GM21723 (cell line): ENCODE data around the gene PLCXD3.
"Not testable (repeated sequence)": the region's sequence is repeated elsewhere in the genome, so short reads cannot be mapped to it uniquely, and the experiment has no call there.

Experiments
- ATAC-seq: cut with Tn5 transposase; IDR thresholded peaks from one replicate; pipeline ENCODE4 v1.9.1; 2021; ENCODE audit warnings: mild to moderate bottlenecking, moderate library complexity; ENCODE audit not compliant: unreplicated experiment

Gene PLCXD3

DNA sequence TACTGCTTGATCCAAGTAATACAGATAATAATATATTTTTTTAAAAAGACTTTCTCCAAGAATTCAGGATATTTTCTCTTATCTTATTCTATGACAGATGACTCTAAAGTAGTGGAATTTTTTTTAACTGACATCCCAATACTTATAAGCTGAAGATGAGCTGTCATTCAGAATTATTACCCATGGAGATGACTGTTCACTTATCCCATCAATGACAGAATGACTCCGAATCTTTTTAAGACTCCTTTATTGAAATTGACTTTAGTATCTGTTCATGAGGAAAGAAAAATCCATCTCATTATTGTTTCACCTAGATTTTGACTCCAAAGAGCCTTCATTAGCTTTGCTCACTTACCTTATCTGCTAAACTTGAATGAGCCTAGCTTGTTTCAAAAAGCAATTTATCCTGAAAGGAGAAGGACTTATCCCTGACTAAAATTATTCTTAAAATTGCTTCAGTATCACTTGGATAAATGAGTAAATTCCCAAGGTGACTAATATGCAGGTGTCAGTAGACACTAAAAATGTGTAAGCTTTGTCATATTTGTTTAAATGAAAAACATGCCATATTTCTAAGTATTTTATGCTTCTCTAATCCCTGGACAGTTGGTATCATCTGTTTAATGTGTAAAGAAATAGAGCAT lies 146.9 kb downstream of the PLCXD3 start:
- no peak for ATAC-seq

DNA sequence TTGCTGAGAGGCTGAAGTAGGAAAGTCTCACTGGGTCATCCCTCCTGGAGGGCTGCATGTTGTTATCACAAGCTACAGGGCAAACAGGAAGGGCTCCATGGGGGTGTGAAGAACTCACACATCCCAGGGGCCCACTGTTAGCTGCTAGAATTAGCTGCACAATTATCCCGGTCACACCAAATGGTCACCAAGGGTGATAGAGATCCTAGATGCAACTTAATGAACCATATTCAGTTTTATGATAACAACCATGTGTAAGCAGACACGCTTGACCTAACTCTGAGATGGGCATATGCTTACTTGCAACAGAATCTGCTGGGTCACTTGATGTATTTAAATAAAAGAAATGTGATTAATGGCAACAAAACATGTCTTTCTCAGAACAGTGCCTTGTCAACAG lies 153.6 kb downstream of the PLCXD3 start:
- ATAC-seq: no peak

DNA sequence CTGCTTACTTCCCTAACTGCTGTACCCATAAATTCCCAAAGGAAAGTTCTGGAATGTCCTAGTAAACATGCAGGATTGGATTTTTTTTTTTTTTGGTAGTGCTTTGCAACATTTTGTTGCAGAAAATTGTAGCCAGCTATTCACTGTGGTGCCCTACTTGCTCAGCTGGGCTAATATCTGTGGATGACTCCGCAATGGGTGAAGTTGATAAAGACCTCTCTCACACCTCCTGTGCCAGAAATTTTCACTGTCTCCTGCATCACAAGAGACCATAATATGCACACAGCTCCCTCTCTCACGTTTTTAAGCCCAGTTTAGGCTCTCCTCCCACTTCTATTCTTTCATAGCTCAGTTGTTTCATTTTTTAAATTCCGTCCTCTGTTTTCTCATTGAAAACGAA lies 160.6 kb downstream of the PLCXD3 start:
- no peak for ATAC-seq

DNA sequence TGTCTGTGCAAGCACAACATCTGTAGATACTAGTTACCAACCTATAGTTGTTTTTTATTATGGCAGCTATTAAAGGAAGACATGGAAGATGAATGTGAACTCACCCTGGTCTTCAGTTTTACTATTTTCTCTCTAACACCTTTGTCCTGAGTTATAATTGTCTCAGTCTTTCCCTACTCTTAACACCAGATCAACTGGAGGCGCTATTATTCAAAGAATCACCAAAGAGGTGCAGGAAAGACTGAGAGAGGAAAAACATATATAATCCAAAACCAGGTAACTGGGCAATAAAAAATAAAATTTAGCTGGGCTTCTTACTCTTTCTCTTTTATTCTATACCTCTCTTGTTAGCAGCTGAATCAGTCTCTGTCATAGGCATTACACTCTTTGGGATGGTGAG lies 162.8 kb downstream of the PLCXD3 start:
- no peak for ATAC-seq

DNA sequence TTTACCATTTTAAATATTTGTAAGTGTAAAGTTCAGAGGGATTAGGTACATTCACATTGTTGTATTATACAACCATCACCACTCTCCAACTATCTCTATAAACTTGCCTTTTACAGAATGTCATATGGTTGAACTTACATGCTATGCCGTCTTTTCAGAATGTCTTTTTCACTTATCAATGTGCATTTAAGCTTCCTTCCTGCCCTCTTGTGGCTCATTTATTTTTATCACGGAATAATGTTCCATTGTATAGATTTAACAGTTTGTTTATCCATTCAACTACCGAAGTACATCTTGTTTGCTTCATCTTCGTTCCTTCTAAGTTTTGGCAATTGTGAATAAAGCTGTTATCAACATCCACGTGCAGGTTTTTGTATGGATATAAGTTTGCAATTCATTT lies 163.8 kb downstream of the PLCXD3 start:
- no peak for ATAC-seq

DNA sequence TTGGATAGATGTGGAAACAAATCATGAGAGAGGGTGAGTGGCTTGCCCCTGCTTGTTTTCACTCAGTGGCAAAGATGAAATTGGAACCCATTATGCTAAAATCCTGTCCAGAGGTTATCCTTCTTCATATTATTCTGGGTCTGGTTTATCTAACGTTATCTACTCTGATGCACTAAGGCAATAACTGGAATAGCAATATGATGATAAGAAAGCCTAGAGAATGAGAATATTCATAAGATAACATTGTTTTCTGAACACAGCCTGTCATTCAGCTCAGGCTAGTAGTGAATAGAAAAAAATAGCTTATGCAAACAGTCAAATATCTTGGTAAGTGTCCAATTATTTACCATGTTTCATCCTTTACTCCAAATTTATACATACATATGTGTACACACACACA lies 165.1 kb downstream of the PLCXD3 start:
- ATAC-seq: no peak

DNA sequence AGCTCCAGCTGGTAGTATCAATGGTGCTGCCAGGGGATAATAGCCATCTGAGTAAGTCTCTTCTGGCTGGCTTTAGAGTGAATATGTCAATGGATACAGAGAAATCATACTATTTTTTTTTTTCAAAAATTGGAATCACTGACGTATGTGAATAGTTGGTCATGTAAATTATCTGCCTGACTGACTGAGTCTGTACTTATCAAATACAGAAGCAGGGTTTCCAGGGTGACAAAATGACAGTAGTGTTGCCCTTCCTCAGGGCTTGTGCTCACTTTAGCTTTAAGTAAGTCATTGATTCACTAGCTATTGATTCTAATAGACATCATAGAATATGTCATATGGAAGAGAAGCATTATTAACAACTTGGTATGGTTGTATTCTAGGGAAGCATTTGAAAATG lies 171.1 kb downstream of the PLCXD3 start:
- no peak for ATAC-seq

DNA sequence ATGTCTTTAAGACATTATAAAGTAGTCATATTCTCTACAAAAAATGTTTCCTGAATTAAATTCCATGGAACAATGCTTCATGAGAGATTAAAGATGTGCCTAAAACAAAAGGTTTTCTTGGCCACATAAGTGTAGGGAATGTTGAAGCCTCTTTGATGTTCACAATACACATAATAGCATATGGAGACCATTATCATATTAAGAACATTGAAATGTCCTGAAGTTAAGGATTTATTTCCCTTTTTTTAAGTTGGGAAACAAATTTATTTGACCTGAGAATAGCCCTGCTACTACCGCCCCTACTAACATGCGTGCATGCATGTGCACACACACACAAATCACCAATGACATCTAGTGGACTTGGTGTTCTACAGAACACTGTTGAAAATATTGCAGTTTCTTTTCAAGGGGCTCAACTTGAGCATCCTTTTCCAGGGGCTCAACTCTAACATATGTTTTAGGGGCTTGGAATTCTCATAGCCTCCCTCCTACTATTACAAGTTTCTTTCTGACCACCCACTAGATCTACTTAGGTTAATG lies 172.2 kb downstream of the PLCXD3 start:
- no peak for ATAC-seq

DNA sequence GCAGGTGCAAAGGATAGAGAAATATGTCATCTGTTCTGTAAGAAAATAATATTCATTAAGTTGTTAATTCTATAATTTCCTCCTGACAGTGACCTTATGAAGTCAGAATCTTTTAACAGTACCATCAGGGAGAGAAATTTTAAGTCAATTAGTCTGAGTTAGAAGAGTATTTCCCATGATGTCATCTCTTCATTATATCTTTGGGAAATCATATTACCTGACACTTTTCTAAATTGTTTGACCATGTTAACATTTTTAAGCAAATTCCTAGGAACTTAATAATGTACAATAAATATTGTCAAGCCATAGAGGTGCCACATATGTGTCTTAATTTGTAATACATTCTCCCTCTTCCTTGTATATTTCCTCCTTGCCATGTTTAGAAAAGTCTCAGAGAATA lies 172.7 kb downstream of the PLCXD3 start:
- ATAC-seq: no peak

DNA sequence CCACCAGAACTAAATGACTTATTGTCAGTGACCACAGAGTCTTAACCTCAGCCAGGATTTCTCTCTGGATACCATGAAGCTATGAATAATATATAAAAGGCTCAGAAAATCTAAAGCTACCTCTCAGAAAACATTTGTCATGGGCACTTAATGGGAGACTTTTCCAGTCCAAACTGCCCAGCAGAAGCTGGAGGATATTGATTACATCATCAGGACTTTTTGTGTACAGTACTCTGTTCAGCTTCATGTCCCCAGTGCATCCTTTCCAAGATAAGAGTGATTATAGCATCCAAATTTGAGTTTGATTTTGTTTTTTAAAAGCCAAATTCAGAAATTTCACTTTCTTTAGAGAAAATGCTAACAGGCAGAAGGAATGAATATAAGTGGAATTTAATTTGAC lies 173.2 kb downstream of the PLCXD3 start:
- no peak for ATAC-seq

DNA sequence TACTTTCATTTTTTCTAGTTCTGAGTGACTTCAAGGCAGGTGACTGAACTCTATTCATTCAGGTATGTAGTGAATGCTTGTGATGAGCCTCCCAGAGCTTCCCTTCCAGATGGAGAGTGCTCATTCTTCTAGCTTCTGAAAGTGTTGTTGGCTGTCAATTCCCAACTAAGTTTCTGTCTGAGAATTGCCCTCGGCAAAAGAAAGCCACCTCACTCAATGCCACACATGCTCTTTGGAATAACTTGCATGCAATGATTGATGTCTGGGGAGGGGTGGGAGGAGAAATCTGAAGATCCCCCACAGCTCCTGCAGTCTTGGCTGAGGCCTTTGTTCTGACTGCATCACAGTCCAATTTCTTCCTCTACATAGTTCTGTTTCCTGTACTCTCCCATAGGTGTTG lies 173.9 kb downstream of the PLCXD3 start:
- no peak for ATAC-seq

DNA sequence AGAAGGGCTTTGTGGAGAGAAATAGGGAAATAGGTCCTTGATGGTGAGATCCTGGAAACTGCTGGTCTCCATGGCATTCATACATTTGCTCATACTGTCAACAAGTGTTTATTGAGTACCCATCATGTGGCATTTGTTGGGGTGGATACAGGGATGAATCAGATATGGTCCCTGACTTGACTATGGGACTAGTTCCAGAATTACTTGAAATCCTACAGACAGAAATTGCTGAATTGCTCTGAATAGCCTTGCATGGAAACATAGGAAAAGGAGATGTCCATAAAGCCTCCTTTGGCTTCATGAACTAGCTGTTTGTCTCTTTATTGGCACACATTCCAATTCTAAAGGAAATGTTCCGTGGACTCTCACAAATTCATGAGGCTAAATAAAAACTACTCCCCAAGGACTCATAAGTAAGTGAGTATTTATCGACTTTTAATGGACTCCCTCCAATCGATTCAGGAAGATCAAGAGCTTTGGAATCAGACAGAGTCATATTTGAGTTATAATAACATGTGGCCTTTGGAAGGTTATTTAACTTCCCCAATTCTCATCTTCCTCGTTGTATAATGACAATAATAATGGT lies 174.7 kb downstream of the PLCXD3 start:
- ATAC-seq: no peak

DNA sequence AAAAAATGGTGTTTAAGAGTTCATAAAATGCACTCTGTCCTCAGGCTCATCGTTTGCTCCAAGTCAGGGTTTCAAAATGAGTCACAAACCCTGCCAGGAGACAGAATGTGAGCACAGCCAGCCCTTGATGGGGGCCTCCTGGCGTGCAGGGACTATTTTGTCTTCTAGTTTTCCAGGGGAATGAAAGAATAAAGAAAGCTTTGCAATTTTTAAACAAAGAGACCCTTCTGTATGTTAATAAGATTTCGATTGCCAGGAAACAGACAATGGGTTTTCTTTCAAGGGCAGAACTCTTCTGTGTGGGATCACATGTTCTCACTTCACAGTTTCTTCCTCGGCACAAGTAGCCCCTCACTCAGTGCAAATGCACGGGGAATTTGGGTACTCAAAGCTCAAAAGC lies 175.6 kb downstream of the PLCXD3 start:
- ATAC-seq: peak; percentile 69

DNA sequence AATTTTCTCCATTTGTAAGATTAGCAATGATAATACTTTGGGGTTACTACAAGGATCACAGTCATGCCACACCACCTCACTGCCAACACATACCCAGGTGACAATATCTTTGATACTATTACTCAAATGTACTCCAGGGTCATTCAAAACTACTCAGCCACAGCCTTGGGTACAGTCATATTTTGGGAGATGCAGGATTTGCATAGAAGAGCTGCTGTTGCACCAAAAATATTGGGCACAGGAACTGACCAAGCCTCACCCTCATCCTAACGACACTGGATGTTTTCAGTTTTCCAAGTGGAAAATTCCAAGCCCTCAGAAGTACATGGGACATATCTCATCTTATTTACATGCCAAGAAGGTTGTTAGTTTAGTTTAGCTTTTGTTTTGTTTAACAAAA lies 176.2 kb downstream of the PLCXD3 start:
- ATAC-seq: no peak

DNA sequence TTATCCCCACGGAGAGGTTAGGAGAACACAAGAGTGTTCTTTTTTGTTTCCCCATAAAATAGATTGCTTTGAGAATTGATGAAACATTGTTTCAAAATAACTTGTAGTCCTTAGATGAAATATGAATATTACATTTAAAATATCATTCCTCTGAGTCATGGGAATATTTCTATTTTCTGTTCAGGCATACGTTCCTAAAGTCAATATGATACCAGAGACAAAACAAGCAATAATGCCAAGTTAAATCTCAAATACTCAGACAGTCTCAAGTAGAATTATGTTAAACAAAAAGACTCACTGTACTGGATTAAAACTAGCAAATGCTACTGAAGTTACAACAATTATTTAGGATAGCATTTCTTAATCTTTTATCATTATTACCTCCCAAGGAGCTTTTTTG lies 185.3 kb downstream of the PLCXD3 start:
- no peak for ATAC-seq

DNA sequence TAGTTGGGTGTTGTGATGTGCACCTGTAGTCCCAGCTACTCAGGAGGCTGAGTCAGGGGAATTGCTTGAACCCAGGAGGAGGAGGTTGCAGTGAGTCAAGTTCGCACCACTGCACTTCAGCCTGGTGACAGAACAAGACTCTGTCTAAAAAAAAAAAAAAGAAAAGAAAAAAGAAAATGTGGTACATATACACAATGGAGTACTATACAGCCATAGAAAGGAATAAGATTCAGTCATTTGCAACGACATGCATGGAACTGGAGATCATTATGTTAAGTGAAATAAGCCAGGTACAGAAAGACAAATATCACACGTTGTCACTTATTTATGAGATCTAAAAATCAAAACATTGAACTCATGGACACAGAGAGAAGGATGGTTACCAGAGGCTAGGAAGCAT lies 187.6 kb downstream of the PLCXD3 start:
- ATAC-seq: not testable (repeated sequence)

DNA sequence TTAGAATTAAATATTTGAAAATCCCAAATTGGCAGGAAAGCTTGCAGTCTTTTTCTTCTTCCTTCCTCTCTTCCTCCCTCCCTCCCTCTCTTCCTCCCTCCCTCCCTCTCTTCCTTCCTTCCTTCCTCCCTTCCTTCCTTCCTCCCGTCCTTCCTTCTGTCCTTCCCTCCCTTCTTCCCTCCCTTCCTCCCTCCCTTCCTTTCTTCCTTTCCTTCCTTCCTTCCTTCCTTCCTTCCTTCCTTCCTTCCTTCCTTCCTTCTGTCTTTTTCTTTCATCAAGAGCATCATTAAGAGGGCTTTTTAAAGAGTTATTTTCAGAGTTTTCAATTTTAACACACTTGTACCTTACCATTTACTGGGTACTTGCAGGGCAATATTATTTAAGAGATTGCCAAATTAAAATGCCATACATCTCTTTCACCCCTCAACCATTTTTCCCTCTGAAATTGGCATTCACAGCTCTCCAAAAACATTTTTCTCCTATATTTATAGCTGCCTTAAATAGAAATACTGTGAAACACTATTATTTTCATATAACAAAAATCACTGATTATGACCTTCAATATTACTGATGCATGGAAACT lies 197.8 kb downstream of the PLCXD3 start:
- no peak for ATAC-seq

DNA sequence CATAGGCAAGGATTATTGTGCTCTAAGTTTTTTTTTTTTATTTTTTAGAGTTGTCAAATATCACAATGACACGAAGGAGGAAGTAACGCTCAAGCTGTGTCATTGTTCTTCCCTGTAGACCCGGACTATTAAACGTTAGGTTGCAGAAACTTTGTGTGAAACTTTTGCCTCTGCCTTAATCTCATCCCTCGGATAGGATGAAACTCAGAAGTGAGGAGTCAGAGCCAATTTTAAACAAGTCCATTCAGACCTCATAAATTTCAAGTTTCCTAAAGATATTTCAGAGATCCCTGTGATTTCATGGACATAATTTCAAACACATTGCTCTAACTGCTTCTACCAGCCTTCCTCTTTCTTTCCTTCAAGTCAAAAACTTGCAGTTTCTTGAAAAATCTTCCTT lies 198.3 kb downstream of the PLCXD3 start:
- ATAC-seq: no peak

DNA sequence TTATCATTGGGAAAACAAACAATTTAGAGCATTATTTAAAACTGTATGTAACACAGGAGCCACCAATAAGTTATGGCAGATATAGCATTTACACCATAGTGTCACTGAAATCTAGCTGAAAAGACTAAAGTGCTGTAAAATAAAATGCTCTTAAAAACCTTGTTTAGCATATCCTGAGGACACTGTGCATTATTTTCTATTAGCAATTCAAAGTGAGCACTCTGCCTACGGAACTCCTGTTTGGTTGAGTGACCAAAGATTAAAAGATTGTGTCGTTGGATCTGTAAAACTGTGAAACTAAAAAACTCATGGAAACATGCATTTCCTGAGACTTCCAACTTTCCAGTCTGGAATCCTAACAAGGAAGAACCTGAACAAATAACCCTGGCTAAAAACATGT lies 201.1 kb downstream of the PLCXD3 start:
- no peak for ATAC-seq

DNA sequence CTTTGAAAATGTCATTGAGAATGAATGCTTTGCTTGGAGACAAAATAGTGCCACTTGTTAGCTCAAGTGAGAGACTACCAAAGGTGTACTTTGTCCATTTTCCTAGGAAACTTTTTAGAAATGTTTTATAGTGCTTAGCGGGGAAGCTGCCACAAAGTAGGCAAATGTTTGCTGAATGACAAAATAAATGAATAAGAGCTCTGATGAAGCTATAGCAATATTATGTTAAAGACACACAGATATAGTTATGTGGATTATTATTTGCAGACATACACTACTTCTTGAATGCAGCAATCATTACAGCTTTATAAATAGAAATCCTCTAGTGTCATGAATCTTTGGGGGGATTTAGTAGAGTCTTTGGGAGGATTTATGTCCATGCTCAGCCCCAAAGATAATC lies 204.4 kb downstream of the PLCXD3 start:
- no peak for ATAC-seq

DNA sequence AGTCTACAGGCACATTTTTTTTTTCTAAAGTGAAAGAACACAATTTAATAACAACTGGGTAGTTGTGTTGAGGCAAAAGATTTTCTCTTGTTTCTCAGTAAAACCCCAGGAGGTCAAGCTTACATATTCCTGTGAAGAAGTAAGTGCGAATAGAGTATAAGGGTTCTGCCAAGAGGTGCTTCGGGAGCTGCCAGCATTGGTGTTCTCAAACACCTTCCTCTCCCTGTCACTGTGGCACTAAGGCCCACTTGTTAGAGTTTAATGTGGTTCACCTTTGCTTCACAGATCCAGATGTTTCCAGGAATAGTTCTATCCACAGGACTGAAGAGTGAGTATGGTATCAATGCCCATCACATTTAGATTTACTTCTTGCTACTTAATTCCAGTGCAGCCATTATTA lies 205.3 kb downstream of the PLCXD3 start:
- ATAC-seq: no peak

DNA sequence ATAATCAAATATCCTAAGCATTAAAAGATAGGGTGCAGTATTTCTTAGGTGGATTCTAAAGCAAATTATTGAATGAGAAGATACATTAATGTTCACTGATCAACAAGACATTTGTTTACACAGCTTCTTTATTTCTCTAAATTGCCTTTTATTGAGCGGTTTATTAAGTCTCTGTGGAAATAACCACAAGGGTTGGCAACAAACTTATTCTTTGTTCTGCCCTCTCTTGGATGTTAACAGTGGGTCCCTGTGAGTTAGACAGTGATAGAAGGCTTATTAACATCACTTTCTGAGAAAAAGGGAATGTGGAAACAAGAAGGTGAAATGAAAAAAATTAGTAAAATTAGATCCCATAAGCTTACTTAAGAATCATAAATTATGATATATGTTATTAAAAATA lies 214.3 kb downstream of the PLCXD3 start:
- no peak for ATAC-seq

DNA sequence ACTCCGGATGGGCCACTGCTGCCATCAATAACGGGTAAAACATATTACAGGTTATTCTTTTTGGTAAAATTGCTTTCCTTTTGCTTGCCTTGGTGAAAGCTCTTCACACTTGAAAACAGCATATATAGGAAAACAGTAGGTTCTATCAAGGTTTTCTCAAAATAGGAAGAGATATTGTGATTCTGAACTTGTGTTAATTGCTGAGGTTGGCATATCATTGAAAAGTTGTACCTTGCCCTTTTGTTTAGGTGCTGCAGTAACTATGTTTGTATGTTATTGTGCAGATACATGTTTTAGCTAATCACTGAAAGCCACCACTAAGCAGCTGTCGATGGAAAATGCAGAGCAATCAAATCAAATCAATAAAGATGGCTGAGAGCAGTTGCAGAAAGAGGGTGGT lies 219.1 kb downstream of the PLCXD3 start:
- ATAC-seq: no peak
